A673 (cell line): ENCODE data around the gene BLVRA.

Source experiments
- EZH2 ChIP-seq: fragments of 200-600 bp; sonication (generic); IDR thresholded peaks from 2 replicates; pipeline ENCODE4 v1.6.1; 2017; ENCODE audit warnings: borderline replicate concordance, low read depth, mild to moderate bottlenecking, mixed read lengths, antibody characterized with exemption, low read length; ENCODE audit not compliant: poor library complexity, severe bottlenecking
- TF ChIP-seq, protein P1 (sequence below): fragments of 300-800, 200-600 bp; sonication (generic); conservative IDR thresholded peaks from 2 replicates; pipeline ENCODE4 v1.5.1; 2017; ENCODE audit warnings: low read depth, mild to moderate bottlenecking, antibody characterized with exemption, low read length, moderate library complexity, mixed read lengths

GRCh38 chr7:43844257-43844656 is 85.8 kb downstream of the BLVRA start:
- TF ChIP-seq, protein P1, sequence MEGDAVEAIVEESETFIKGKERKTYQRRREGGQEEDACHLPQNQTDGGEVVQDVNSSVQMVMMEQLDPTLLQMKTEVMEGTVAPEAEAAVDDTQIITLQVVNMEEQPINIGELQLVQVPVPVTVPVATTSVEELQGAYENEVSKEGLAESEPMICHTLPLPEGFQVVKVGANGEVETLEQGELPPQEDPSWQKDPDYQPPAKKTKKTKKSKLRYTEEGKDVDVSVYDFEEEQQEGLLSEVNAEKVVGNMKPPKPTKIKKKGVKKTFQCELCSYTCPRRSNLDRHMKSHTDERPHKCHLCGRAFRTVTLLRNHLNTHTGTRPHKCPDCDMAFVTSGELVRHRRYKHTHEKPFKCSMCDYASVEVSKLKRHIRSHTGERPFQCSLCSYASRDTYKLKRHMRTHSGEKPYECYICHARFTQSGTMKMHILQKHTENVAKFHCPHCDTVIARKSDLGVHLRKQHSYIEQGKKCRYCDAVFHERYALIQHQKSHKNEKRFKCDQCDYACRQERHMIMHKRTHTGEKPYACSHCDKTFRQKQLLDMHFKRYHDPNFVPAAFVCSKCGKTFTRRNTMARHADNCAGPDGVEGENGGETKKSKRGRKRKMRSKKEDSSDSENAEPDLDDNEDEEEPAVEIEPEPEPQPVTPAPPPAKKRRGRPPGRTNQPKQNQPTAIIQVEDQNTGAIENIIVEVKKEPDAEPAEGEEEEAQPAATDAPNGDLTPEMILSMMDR: no peak
- no peak for TF ChIP-seq EZH2
